Suprapubic skin (tissue), 4 donors: Measurements from ENCODE around the gene NKAIN2. TPM values are rescaled to one million over a fixed set of nuclear protein-coding genes. Genes with fewer than 3 reads are reported as not detected.
"Not testable (repeated sequence)": the region's sequence is repeated elsewhere in the genome, so short reads cannot be mapped to it uniquely, and the experiment has no call there.

Experiments
- DNase-seq, 2 donors: peaks; one replicate each; pipeline ENCODE4 v3.0.0-alpha.2; 2019; ENCODE audit warnings: low spot score in 2 of 2
- H3K27ac ChIP-seq: fragments of 200-600 bp; sonication (generic); one replicate; pipeline ENCODE4 v1.5.1; 2019
- H3K27me3 ChIP-seq: fragments of 200-600 bp; sonication (generic); one replicate; pipeline ENCODE4 v1.5.1; 2019
- H3K36me3 ChIP-seq: fragments of 200-600 bp; sonication (generic); one replicate; pipeline ENCODE4 v1.5.1; 2019
- H3K4me1 ChIP-seq: fragments of 200-600 bp; sonication (generic); one replicate; pipeline ENCODE4 v1.5.1; 2019
- H3K4me3 ChIP-seq: fragments of 200-600 bp; sonication (generic); one replicate; pipeline ENCODE4 v1.5.1; 2019; ENCODE audit warnings: mild to moderate bottlenecking
- H3K9me3 ChIP-seq: fragments of 200-600 bp; sonication (generic); one replicate; pipeline ENCODE4 v1.5.1; 2019
- CTCF ChIP-seq, 2 donors: fragments of 200-600 bp in 1 of 2; fragments of 450-650 bp in 1 of 2; sonication (generic) in 1 of 2; IDR thresholded peaks; one replicate each; pipeline ENCODE4 v1.5.1; 2016 to 2019; ENCODE audit warnings: antibody characterized with exemption in 2 of 2, mild to moderate bottlenecking in 1 of 2, moderate library complexity in 1 of 2
- EP300 ChIP-seq: sonication (generic); formaldehyde crosslinking; IDR thresholded peaks from one replicate; pipeline ENCODE4 v1.6.1; 2017; ENCODE audit warnings: antibody characterized with exemption
- POLR2A ChIP-seq, 2 donors: fragments of 450-650 bp; IDR thresholded peaks; one replicate each; pipeline ENCODE4 v1.6.1; 2017; ENCODE audit warnings: antibody characterized with exemption in 2 of 2, mild to moderate bottlenecking in 2 of 2, moderate library complexity in 2 of 2
- POLR2AphosphoS5 ChIP-seq, 3 donors: sonication (generic); formaldehyde crosslinking; IDR thresholded peaks; one replicate each; pipeline ENCODE4 v1.6.1; 2017; ENCODE audit warnings: antibody characterized with exemption in 3 of 3
- WGBS: methylation state at CpG from one replicate; pipeline ENCODE4 v1.1.5; 2018; 5-methylcytosine and 5-hydroxymethylcytosine counted together
- total RNA-seq, 4 donors: library from RNA; depleted of rRNA; stranded (reverse); fragments of >200 nt; gene quantifications; one replicate each; pipeline ENCODE4 v1.1.0, GENCODE V29; 2016

The NKAIN2 gene
- total RNA-seq, 4 donors from 2014 or later, result 0.40 TPM; not detected in 3

GRCh38 chr6:124445581-124445980 is 641.9 kb downstream of the NKAIN2 start:
- Histone ChIP-seq H3K4me1 (no peaks in the 10 kb centered on the region), H3K9me3 (no peaks in the 10 kb centered on the region), H3K36me3 (no peaks in the 10 kb centered on the region), H3K27ac (no peak overlapping the region), H3K27me3 (no peaks in the 10 kb centered on the region), H3K4me3 (no peak overlapping the region)
- TF ChIP-seq EP300 (no peak), POLR2A (IDR thresholded peaks at IDR 0.05) (no peak)
- no peak for DNase-seq
- WGBS, result 73% methylated on average over 3 of the region's 3 CpGs

GRCh38 chr6:124446961-124447360 is 643.3 kb downstream of the NKAIN2 start:
- H3K36me3 ChIP-seq, result no peaks in the 10 kb centered on the region
- DNase-seq, result no peak
- H3K4me1 ChIP-seq, result no peaks in the 10 kb centered on the region
- WGBS, result 64% methylated on average over 3 of the region's 3 CpGs
- TF ChIP-seq POLR2A (IDR thresholded peaks at IDR 0.05), result no peak
- TF ChIP-seq EP300, result no peak
- no peak for TF ChIP-seq CTCF (IDR thresholded peaks at IDR 0.05)
- TF ChIP-seq POLR2AphosphoS5 (IDR thresholded peaks at IDR 0.05), result no peak
- H3K27ac ChIP-seq, result no peak overlapping the region
- H3K4me3 ChIP-seq, result no peak overlapping the region
- H3K27me3 ChIP-seq, result no peaks in the 10 kb centered on the region
- H3K9me3 ChIP-seq, result no peaks in the 10 kb centered on the region

DNA sequence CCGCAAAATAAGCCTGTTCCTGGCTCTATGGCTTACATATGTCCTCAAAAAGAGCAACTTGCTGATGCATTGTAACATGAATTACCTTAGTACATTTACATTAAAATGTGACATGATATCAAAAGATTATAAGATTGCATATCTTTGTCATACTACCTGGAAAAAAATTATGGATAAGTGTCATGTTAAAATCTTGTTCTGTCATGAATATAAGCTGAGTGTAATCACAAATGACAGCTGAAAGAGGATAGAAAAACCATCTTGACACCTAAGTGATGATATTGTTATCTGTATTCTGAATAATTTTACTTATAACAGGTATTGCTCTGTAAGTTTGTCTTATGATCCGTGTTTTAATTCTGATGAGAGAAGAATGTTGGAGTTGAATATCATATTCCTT is 655.6 kb downstream of the NKAIN2 start:
- no peaks in the 10 kb centered on the region for H3K4me1 ChIP-seq
- H3K9me3 ChIP-seq, result no peaks in the 10 kb centered on the region
- no peak for DNase-seq
- no peak overlapping the region for H3K4me3 ChIP-seq
- TF ChIP-seq POLR2A (IDR thresholded peaks at IDR 0.05) (no peak), EP300 (no peak), CTCF (IDR thresholded peaks at IDR 0.05) (no peak), POLR2AphosphoS5 (IDR thresholded peaks at IDR 0.05) (no peak)
- H3K36me3 ChIP-seq, result no peaks in the 10 kb centered on the region
- no peaks in the 10 kb centered on the region for H3K27me3 ChIP-seq
- H3K27ac ChIP-seq, result no peak overlapping the region
- WGBS, result 89% methylated on average over 2 of the region's 2 CpGs

DNA sequence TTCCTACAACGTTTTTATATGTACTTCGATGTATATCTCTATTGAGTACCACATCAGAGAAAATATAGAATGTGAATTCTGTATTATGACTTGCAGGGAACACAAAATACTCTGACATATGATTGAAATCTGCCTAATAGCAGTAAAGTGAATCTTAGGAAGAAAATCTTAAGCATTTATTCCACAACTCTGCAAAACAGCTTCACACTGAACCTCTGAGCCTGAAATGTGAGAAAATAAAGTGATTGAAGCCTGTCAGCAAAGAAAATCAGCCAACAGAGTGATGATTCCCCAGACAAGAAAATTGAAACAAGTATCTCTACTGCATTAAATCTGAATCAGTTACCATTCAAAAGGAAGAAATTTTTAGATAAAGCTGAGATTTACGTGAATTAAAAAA is 659.1 kb downstream of the NKAIN2 start:
- Histone ChIP-seq H3K27me3 (no peaks in the 10 kb centered on the region), H3K9me3 (no peaks in the 10 kb centered on the region), H3K36me3 (no peaks in the 10 kb centered on the region), H3K27ac (no peak overlapping the region), H3K4me3 (no peak overlapping the region), H3K4me1 (no peaks in the 10 kb centered on the region)
- no peak for TF ChIP-seq EP300
- 82% methylated on average over 3 of the region's 3 CpGs for WGBS
- no peak for DNase-seq

- Histone ChIP-seq H3K27me3 (no peaks in the 10 kb centered on the region), H3K9me3 (no peaks in the 10 kb centered on the region), H3K27ac (no peak overlapping the region), H3K36me3 (no peaks in the 10 kb centered on the region), H3K4me1 (no peaks in the 10 kb centered on the region), H3K4me3 (no peak overlapping the region)
- TF ChIP-seq EP300 (no peak), CTCF (IDR thresholded peaks at IDR 0.05) (no peak), POLR2AphosphoS5 (IDR thresholded peaks at IDR 0.05) (no peak), POLR2A (IDR thresholded peaks at IDR 0.05) (no peak)
- no peak for DNase-seq
- 81% methylated on average over 3 of the region's 3 CpGs for whole genome bisulfite sequencing
Observed at GRCh38 chr6:124463271-124463670, 659.6 kb downstream of the NKAIN2 start.

DNA sequence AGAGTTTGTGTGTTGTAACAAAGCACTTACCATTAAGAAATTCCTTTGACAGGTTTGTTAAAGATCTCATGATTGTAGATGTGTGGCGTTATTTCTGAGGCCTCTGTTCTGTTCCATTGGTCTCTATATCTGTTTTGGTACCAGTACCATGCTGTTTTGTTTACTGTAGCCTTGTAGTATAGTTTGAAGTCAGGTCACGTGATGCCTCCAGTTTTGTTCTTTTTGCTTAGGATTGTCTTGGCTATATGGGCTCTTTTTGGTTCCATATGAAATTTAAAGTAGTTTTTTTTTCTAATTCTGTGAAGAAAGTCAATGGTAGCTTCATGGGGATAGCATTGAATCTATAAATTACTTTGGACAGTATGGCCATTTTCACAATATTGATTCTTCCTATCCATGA is 660.9 kb downstream of the NKAIN2 start:
- not testable (repeated sequence) for H3K4me3 ChIP-seq, DNase-seq, H3K4me1 ChIP-seq, H3K27me3 ChIP-seq, H3K36me3 ChIP-seq, H3K27ac ChIP-seq, H3K9me3 ChIP-seq
- WGBS, result 77% methylated on average over 2 of the region's 2 CpGs

- TF ChIP-seq EP300 (no peak), CTCF (IDR thresholded peaks at IDR 0.05) (no peak)
- DNase-seq, result no peak
- 84% methylated on average over 2 of the region's 2 CpGs for whole genome bisulfite sequencing
Observed at GRCh38 chr6:124466949-124467348, 663.3 kb downstream of the NKAIN2 start.

More at GRCh38 chr6:124466949-124467348, 663.3 kb downstream of the NKAIN2 start:
- Histone ChIP-seq H3K4me3 (no peak overlapping the region), H3K27ac (no peak overlapping the region), H3K27me3 (no peaks in the 10 kb centered on the region), H3K36me3 (no peaks in the 10 kb centered on the region), H3K9me3 (no peaks in the 10 kb centered on the region), H3K4me1 (no peaks in the 10 kb centered on the region)
